Activated CD8-positive, alpha-beta memory T cell treated with anti-CD3 and anti-CD28 coated beads for 24 hours (primary cell): ENCODE data around the gene ATP6V0B.
A peak's percentile ranks its signal among the peaks of the same experiment; 100 is the strongest.

ENCODE experiments used
- DNase-seq: peaks from one replicate; pipeline ENCODE4 v3.0.0-alpha.2; 2020

The ATP6V0B gene

GRCh38 chr1:43987159-43987902 is 12.6 kb downstream of the ATP6V0B start:
- DNase-seq, result no peak

- no peak for DNase-seq
Observed at GRCh38 chr1:43990271-43991199, 15.8 kb downstream of the ATP6V0B start.

DNA sequence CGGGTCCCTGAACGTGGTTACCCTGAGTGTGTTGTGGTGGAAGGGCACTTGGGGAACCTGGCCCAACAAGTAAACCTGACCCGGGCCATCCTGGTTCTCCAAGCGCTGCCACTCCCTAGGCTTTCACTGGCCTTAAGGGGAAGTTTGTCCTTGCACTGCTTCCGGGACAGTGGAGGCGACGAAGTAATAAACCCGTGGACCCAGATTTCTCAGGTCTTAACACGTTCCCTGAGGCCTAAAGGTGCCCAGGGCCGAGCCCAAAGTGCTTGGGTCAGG is 16.4 kb downstream of the ATP6V0B start:
- DNase-seq, result no peak

DNA sequence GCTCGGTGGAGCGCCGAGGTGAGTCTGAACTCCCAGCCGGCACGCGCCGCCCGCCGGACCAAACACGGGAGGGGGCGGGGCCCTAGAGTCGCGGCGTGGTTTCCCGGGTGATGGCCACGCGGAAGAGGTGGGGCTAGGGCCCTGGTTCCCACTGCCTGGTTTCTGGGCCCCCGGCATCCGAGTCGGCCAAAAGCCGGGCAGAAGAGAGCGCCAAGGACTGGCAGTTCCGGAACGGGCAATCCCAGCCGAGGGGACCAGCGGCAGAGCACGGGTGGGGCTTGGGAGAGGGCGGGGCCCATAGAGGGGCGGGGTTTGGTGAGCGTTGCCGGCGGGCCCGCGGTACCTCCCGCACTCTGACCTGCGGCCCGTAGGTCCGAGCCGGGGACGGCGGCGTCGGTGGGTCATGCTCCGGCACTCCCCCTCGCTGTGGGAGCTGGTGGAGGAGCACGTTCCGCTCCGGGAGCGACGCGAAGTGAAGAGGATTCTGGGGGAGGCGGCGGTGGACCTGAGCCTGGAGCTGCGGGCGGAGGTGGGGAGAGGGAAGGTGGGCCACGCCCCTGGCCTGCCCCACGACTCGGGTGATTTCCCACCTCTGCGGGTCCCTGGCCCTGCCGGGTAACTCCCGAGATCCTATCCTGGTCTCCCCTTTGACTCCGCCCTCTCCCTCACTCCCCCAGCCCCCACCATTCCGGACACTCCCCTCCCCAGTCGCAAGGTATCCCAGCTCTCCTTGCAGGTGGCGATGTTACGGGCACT is 16.9 kb downstream of the ATP6V0B start, which contains the start of gene CCDC24:
Gene CCDC24 (plus strand): TSS at position 124 of the 756 bp plus-strand sequence. CDS start 280 bp downstream, at position 404.
- DNase-seq, result peak; percentile 92

DNA sequence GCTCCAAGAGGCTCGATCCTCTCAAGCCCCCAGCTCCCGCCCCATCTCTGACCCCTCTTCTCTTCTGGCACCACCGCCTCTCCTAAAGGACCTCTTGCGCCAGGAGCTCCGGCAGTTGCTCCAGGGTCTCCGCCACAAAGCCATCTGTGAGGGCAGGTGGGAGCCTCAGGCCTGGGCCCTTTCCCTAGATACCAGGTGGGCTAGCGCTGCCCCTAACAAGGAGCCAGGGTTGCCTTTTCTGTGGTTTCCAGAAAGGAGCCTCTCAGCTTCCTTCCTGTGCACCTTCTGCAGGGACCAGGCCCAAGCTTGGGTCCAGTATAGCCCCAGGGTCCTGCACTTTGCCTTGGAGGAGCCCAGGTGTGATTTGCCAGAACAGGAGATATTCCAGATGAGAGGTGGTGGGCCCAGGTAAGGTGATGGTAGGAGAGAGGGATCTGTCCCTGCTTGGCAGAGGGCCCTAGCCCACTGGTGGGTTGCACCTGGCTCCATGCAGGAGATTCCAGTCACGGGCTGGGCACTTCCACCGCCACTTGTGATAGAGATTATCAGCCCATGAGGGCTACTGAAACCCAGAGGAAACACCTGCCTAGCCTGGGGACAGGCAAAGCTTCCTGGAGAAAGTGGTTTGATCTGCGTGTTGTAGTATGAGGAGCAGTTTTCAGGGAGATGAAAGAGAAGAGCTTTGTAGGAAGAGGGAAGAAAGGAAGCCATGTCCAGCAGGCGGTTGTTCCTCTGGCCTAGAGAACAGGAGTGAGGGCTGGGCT is 17.7 kb downstream of the ATP6V0B start:
- DNase-seq, result no peak

DNA sequence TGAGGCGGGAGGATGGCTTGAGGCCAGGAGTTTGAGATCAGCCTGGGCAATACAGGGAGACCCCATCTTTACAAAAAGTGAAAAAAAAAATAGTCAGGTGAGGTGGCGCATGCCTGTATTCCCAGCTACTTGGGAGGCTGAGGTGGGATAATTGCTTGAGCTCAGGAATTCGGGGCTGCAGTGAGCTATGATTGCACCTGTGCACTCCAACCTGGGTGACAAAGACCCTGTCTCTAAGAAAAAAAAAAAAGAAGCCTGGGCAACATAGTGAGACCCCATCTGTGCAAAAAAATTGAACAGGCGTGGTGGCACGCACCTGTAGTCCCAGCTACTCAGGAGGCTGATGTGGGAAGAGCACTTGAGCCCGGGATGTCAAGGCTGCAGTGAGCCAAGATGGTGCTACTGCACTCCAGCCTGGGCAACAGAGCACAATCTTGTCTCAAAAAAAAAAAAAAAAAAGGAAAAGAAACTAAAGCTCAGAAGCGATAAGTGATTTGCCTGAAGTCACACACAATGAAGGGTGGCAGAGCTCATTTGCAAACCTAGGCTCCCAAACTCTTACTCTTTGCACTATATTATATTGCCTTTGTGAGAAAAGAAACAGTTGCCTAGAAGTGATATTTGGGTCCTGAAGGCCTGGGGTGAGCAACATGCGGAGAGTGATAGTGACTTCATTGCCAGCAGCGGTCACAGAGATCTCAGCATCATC is 18.6 kb downstream of the ATP6V0B start:
- no peak for DNase-seq

DNA sequence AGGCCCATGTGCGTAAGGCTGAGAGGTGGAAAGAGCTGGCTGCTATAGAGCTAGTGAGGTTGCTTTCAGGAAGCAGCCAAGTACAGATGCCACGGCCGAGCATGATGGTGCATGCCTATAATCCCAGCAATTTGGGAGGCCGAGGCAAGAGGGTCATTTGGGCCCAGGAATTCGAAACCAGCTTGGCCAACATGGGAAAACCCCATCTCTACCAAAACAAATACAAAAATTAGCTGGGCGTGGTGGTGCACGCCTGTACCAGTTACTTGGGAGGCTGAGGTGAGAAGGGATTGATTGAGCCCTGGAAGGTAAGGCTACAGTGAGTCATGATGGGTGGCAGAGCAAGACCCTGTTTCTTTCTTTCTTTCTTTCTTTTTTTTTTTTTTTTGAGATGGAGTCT is 19.3 kb downstream of the ATP6V0B start:
- no peak for DNase-seq

GRCh38 chr1:43994794-43995790 is 20.3 kb downstream of the ATP6V0B start:
- DNase-seq, result no peak

DNA sequence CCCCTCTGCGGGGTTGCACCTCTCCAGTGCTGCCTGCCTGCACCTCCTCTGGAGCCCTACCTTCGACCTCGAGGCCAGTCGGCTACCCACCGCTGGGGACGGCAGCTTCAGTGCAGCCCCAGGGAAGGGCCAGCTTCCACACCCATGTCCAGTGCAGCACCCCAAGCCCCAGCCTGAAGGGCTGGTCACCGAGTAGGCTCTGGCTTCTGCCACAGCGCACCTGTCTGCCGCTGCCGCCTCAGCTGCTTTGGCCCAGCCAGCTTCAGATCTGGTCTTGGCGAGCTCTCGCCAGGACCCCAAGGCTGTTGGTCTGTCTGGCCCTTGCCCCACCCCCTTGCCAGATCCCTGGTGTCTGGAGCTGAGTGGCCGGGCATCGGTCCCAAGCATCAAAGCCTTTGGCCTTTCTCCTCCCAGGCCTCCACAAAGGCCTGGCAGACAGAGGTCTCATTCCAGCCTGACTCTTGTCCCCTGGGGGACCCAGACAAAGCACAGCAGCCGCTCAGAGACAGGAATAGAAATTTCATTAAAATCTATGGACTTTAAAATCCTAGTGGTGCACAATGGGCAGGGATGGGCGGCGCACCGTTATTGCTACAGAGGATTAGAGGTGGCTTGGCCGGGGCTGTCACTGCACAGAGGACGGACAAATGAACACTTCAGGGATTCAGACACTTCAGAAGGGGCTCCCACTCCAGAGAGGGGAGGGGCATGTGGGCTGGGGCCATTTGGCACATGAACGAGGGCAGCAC is 21.4 kb downstream of the ATP6V0B start:
- no peak for DNase-seq

DNA sequence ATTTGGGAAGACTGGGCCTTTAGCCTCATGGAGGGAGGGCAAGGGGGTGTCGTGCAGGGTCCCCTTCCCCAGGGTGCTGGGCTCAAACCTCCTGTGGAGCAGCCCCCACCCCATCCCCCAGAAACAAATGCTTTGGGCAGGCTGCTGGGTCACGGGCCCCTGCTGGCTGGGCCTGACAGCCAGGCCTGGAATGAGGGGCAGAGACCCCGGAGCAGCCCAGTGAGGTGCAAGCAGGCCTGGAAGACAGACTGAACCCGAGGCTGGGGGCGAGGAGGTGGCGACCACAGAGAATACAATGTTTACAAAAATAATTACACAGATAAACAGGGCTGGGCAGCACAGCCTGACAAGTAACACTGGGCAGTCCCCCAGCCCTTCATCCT is 22.0 kb downstream of the ATP6V0B start:
- no peak for DNase-seq

DNA sequence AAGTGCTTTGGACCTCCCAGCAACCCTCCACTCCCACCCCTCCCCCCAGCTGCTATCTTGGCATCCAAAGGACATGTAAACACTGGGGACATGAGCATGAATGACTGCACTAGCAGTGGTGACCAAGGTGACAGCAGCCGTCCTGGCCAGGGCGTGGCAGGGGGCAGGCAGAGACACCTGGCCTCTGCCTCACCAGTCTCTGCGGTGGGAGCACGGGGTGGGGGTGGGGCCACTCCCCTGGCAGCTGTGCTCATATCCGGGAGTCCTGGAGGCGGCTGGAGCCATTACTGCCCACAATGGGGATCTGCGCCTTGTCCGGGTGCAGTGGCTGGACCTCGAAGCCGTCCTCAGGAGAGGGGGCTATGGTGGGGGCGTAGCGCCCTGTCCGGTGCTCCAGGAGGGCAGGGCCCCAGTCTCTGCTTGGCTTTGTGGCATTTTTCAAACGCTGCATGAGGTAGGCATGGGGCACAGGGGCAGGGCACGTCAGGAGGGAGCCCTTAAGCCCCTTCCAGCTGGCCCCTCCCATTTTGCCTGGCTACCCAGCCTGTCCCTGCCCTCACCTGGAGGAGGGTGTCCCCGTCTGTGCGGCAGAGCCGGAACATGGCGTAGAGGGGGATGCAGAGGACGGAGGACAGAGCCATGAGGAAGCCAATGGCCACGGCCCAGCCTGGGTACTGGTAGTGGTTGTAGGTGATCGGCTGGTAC is 22.7 kb downstream of the ATP6V0B start:
- DNase-seq, result no peak

- no peak for DNase-seq
Observed at GRCh38 chr1:43998000-43998378, 23.2 kb downstream of the ATP6V0B start.

DNA sequence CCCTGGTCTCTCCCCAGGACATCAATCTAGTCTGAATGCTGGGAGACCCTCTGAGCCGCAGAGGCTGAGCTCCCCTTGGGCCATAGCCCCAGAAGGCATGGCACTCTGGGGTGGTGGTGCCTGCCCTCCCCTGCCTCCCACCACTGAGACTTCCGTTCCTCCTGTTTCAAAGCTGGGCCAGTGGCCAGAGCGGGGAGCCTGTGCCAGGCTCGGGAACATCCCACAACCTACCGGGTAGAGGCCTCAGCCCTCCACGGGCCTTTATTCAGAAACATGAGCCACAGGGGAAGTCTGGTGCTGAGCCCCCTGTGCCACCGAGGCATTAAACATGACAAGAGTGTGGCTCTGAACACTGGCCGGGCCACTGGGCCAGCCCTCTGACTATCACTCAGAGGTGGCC is 24.7 kb downstream of the ATP6V0B start:
- no peak for DNase-seq

DNA sequence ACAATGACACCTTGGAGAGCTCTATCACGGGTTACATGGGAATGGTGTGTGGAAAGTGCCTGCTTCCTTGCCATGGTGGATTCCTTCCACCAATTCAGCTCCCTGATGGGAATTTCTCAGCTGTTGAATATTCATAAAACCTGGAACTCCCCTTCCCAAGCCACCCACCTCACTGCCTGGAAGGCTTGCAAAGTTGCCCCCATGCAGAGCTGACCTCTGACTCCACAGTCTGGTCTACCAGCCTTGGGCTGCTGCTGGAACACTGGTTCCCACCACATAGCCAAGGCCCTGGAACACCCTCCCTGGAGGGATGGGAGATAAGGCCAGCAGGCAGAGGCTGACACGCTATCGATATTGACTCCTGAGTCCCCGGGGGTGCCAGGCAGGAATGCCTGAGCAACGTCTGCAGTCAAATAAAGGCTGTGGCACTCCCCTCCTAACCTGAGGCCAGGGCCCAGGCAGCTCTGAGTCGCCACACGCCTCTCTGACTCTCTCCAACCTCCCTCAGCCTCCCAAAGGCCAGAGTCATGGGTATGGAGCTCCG is 25.4 kb downstream of the ATP6V0B start:
- DNase-seq, result no peak

GRCh38 chr1:44002165-44002564 is 27.4 kb downstream of the ATP6V0B start:
- DNase-seq, result no peak

DNA sequence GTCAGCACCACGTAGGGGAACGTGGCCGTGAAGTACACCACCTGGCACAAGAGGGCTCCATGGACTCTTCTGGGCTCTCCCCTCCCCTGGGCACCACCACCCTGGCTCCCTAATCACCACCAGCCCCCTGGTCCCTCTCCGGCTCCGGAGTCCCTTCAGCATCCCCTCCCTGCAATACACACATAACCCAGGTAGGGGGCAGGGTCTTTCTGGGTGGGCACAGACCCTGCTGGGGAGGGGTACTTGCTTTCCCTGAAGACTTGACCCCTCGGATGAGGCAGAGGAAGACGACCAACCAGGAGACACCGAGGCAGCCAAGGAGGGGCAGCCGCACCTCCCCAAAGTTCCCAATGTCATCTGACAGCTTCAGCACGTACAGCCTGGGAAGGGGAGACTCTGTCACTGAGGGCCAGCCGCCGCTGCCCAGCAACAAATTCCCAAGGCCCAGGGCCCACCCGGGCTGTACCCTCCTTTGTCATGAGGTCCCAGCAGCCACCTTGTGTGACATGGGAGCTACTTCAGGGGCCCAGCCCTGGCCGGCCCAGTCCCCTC is 27.9 kb downstream of the ATP6V0B start:
- DNase-seq, result no peak

DNA sequence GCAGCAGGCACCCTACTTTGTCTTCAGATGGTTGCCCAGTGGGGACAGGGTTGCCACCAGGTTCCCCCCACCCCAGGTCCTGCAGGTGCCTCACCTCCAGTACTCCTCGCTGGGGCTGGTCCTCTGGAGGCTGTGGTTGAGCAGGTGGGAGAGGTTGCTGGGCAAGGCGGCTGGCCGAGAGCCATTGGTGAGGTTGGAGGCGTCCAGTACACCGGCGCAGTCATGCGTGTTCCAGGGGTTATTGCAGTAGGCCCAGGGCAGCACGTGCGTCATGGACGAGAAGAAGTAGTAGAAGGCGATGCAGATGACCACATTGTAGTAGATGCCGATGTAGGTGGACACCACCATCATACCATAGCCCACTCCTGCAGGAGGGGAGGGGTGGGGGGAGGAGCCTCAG is 33.5 kb downstream of the ATP6V0B start:
- DNase-seq, result no peak

- DNase-seq, result no peak
Observed at GRCh38 chr1:44010935-44011471, 36.2 kb downstream of the ATP6V0B start.
